ENCODE results near the gene ORC4.
"Not testable (repeated sequence)": the region's sequence is repeated elsewhere in the genome, so short reads cannot be mapped to it uniquely, and the experiment has no call there.

Gene ORC4

DNA sequence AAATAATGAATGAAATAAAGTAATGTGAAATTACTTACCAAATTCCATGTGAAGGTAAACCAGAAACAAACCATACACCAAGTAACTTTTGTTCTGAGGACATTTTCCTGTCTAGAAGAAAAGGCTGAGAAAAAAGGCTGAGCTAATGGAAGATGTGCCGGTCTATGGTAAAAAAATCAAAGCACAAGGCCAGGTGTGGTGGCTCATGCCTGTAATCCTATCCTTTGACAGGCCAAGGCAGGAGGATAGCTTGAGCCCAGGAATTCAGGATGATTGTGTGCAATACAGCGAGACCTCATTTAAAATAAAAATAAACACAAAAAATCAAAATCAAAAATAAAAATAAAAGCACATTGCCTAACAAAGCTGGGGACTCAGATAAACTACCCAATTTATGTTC lies 6.7 kb downstream of the ORC4 start:
- DNase-seq (ENCODE audit: low read depth) = no peak

DNA sequence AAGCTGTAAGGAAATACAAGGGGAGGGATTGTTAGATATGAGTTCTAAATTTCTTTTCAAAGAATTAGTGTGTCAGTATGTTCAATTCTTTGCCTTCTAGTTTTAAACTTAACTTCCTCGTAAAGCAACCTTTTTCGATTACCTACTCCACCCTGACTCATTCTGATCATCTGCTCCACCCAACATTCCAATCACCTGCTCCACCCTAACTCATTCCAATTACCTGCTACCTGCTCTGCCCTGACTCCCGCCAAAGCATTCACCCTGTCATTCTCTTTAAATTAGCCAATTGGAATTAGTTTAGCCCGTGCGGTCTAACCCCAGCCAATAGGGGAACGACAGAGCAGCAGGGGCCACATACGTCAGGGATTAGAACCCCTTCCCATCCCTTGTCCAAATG lies 12.1 kb downstream of the ORC4 start:
- DNase-seq (ENCODE audit: low read depth) = not testable (repeated sequence)

DNA sequence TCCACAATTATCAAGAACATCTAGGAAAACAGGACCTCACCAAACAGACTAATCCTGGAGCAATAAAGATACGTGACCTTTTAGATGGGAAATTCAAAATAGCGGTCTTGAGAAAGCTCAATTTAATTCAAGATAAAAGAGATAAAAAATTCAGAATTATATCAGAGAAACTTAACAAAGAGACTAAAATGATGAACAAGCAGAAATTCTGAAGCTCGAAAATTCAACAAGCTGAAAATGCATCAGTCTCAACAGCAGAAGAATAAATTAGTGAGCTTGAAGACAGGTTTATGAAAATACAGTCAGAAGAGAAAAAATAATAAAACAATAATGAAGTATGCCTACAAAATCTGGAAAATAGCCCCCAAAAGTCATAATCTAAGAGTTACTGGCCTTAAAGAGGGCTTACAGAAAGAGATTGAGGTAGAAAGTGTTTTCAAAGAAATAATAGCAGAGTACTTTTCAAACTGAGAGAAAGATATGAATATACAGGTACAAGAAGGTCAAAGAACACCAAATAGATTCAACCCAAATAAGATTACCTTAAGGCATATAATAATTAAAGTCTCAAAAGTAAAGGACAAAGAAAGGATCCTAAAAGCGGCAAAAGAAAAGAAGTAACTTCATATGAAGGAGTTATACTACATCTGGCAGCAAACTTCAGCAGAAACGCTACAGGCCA lies 13.2 kb downstream of the ORC4 start:
- DNase-seq (ENCODE audit: low read depth) = no peak

DNA sequence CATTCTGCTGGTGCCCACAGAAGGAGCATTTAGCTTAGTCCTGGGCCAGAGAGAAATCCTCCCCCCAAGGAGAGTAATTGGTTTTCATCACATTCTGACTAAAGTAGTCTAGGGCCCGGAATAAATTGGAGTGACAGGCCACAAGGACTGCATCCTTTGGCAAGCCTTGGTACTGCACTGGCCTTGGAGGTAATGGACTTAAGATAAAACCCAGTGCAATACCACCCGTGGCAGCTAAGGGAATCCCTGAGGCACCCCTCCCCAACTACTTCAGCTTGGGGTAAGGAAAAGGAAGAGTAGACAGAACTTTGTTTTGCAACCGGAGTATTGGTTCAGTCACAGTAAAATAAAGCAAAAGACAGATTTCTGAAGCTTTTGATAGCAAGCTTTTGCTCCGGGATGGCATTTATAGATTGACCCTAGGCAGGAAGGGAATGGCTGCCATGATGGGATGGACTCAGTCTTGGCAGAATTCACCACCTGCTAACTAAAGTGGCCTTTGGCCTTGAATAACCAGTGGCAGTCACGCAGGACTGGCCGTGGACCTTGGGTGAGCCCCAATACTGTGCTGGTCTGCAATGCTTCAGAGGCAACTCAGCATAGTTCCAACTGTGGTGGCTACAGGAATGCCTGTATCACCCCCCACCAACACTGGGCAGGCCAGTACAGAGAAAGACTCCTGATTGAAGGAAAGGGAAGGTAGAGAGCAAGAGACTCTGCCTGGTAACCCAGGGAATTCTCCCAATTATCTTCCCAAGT lies 14.1 kb downstream of the ORC4 start:
- DNase-seq (ENCODE audit: low read depth) = no peak

DNA sequence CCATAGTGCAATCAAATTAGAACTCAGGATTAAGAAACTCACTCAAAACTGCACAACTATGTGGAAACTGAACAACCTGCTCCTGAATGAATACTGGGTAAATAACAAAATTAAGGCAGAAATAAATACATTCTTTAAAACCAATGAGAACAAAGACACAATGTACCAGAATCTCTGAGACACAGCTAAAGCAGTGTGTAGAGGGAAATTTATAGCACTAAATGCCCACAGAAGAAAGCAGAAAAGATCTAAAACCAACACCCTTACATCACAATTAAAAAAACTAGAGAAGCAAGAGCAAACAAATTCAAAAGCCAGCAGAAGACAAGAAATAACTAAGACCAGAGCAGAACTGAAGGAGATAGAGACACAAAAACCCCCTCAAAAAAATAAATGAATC lies 18.1 kb downstream of the ORC4 start:
- not testable (repeated sequence) for DNase-seq (ENCODE audit: low read depth)

DNA sequence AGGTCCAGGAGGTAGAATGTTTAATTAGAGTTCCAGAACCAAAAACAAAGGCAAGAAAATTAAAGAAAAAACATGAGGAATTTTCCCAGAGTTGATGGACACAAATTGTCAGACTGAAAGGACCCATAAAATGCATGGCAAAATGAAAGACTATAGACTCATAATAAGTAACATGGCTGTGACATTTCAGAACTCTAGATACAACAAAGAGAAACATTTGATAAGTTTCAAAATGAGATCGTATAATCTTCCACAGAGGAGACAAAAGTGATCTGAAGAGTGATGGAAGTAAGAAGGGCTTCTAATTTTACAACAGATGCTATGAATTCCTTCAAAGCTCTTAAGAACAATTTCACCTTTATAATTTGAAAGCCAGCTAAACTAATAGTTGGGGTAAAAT lies 20.4 kb downstream of the ORC4 start:
- no peak for DNase-seq (ENCODE audit: low read depth)

DNA sequence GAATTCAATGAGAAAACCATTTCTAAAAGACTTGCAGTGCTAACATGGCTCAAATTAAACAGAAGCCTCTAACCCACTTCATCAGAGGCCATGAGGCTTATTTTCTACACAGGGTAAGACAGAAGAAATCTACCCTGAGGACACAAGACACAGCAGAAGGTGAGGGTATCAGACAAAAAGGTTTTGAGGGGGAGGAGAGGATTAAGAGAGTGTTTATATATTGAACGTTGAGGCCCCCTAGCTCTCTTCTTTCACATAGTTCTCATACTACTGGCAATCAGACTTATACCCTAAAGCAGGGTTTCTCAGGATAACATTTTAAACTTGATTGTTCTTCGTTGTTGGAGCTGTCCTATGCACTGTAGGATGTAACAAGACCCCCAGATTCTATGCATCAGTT lies 21.4 kb downstream of the ORC4 start:
- DNase-seq (ENCODE audit: low read depth) = no peak

DNA sequence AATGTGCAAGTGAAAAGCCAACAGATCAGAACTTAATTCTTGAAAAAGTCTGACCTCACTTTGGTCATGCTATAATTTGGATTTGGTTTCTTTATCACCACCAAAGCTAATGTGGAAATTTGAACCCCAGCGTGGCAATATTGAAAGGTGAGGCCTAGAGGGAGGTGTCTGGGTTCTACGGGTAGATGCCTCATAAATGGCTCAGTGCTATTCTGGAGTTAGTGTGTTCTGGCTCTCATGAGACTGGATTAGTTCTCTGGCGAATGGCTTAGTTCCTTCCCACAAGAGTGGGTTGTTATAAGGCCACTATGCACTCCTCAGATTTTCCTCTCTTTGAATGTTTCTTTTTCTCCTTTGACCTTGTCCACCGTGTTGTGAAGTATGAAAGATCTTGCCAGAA lies 22.3 kb downstream of the ORC4 start:
- no peak for DNase-seq (ENCODE audit: low read depth)

DNA sequence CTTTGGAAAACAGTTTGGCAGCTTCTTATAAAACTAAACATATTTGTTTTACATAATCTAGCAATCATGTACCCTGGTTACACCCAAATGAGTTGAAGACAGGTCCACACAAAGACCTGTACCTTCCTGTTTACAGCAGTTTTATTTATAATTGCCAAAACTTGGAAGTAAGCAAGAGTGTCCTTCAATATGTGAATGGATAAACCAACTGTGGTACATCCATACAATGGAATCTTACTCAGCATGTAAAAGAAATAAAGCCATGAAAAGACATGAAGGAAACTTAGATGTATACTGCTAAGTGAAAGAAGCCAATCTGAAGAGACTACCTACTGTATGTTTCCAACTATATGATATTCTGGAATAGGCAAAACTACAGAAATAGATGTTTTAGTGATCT lies 23.7 kb downstream of the ORC4 start:
- DNase-seq (ENCODE audit: low read depth) = no peak

DNA sequence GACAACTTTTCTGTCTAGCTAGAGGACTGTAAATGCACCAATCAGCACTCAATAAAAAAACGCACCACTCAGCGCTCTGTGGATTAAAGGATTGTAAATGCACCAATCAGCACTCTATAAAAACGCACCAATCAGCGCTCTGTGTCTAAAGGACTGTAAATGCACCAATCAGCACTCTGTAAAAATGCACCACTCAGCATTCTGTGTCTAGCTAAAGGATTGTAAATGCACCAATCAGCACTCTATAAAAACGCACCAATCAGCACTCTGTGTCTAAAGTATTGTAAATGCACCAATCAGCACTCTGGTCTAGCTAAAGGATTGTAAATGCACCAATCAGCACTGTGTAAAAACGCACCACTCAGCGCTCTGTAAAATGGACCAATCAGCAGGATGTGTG lies 25.6 kb downstream of the ORC4 start:
- DNase-seq (ENCODE audit: low read depth) = not testable (repeated sequence)

DNA sequence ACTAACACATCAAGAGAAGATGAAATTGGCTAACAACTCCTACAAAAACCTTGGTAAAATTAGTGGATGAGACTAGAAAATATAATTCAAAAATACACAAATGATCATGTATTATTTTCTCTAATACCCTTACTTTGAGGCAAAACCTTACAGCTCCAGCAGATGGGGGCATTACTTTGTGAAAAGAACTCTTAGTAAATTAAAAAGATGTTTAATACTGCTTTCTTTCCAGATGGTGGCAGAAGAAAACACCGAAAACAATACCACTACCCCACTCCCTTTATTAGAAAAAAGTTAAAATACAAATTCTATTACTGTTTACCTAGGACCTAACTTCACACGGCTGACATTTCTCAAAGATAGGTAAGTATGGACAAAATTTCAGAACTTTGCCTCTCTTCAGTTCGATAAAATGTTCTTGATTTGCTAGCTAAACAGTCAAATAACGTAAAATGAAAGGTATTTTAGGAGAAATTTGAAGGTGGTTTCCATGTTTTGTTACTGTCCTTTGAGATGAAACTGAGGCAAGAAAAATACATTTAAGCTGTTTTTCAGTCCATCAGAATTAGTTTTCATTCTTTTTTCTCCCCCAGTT lies 30.6 kb downstream of the ORC4 start:
- peak; percentile 8 for DNase-seq (ENCODE audit: low read depth)

DNA sequence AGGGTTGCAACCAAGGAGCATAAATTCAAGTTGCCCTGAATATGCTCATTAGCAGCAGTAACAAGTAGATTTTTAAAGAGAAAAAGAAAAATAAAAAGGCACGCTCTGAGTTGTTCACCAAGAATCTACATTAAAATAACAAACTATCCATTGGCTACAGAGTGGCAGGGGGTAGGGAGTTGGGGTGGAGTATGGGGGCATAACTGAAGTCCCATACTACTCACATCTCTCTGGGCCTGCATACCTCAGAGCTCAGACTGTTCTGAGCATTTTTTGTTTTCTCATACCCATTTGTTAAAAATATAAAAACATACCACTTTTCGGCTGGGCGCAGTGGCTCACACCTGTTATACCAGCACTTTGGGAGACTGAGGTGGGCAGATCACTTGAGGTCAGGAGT lies 31.4 kb downstream of the ORC4 start:
- DNase-seq (ENCODE audit: low read depth) = no peak

DNA sequence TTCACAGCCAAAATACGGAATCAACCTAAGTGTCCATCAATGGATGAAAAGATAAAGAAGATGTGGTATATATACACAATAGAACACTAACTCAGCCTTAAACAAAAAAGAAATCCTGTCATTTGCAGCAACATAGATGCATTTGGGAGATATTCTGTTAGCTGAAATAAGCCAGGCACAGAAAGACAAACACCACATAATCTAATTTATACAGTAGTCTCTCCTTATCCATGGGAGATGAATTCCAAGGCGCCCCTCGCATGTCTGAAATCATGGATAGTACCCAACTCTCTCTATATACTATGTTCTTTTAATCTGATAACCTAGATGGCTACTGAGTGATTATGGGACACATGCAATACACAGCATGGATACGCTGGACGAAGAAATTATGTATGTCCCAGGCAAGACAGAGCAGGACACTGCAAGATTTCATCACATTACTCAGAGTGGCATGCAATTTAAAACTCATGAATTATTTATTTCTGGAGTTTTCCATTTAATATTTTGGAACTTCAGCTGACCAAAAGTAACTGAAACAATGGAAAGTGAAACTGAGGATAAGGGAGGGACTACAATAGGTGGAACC lies 39.5 kb downstream of the ORC4 start:
- no peak for DNase-seq (ENCODE audit: low read depth)

DNA sequence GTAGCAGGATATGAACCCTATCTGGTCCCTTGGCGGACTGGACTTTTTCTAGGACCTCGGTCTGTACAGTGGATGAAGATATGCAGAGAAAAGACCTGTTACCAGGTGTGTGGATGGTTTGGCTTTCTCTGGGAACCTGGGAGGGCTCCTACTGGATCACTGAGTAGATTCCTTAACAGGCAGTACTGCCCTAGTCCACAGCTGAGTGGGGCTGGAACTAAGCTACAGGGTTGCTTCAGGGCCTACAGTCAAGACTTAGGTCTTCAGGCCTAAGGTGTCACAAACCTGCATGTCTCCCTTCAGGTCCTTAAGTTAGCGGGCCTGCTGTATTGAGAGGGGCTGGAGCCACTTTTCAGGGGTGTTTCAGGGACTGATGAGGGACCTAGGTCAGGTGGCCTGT lies 42.9 kb downstream of the ORC4 start:
- no peak for DNase-seq (ENCODE audit: low read depth)

DNA sequence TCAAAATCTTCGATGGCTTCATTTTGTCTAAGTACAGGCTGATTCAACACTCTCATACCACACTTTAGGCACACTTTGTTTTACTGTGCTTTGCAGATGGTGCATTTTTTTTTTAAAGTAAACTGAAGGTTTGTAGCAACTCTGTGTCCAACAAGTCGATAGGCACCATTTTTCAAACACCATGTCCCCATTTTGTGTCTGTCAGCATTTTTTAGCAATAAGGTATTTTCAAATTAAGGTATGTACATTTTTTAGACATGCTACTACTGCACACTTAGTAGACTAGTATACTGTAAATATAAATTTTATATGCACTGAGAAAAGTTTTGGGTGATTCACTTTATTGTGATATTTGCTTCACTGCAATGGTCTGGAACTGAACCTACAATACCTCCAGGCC lies 44.4 kb downstream of the ORC4 start:
- DNase-seq (ENCODE audit: low read depth) = no peak

DNA sequence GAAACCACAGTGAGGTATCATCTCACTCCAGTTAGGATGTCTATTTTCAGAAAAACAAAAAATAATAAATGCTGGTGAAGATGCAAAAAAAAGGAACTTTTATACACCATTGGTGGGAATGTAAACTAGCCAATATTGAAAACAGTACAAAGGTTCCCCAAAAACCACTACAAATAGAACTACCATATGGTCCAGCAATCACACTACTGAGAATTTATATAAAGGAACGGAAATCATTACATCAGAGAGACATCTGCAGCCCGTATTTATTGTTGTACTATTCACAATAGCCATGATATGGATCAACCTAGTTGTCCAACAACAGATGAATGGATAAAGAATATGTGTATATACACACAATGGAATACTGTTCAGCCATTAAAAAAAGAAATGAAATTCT lies 52.0 kb downstream of the ORC4 start:
- DNase-seq (ENCODE audit: low read depth) = no peak

DNA sequence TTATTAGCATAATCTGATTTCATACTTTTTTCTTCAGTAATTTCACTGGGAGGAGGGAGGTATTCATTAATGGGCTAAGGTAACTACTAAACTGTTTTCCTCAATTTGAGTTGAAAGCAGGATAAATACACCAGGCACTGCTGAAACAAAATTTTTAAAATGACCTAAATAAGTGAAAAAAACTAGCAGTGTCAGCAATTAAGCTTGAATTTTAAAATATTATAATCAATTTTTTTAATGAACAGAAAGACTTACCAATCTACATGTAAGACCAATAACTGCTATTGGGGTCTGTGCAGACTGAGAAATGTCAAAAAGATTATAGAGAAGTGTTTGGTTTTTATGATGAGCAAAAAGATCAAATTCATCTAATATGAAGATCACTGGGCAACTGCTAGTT lies 68.4 kb downstream of the ORC4 start:
- DNase-seq (ENCODE audit: low read depth) = no peak

DNA sequence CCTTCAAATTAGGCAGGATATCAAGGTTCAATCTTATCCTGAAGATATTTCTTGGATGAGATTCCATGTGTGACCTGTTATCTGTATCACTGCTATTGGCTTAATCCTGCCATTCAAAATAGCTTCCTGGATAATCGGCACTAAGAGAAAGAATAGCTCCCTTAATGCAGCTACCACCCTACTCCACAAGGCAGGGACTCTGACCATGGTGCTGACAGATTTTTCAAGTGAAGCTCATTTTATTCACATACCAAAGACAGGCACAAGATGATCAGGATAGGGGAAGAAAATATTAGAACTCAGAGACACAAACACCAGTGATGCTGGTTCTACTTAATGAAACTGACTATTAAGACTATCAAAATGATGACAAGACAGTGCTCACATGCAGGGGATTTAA lies 74.9 kb downstream of the ORC4 start:
- DNase-seq (ENCODE audit: low read depth) = no peak

DNA sequence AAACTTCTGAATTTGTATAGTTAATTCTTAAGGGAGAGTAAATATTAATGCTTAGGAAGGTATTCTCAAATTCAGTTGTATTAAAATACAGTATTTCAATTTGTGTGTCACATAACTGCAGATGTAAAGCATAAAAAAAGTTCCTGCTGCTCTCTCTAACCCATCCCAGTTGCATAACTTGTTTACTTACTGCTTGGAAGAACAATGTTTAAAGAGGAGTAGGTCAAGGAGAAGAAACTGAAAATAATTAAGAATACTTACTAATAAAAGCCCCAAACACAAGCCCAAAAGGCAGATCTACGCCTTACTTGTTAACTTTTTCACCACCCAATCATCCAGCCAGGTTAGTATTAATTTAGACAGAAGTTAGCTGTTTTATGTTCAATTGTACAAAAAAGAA lies 81.2 kb downstream of the ORC4 start:
- DNase-seq (ENCODE audit: low read depth) = no peak

DNA sequence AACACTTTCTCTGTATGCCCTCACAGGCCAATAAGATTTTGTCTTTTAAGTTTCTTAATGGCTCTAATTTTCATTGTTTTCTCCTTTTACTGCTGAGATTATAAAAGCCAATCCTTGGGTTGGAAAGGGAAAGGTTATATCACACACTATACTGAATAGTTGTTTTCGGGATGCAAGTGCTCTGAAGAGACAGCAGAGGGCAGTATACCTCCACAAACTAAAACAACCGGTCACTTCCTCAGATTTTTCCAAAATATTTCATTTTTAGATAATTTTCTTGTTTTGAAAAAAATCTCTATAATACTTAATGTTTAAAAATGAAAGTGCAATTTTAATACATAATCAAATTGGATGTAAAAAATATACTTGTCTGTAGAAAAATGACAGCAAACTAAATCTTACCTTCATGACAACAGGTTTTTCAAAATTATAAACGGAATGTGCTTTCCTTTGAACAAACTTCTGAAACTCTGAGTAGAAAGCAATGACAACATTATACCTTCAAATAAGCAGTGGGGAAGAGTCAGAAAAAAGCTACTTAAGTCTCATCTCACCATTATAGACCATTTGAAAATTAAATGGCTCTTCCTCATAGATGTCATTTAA lies 82.7 kb downstream of the ORC4 start:
- DNase-seq (ENCODE audit: low read depth) = no peak

DNA sequence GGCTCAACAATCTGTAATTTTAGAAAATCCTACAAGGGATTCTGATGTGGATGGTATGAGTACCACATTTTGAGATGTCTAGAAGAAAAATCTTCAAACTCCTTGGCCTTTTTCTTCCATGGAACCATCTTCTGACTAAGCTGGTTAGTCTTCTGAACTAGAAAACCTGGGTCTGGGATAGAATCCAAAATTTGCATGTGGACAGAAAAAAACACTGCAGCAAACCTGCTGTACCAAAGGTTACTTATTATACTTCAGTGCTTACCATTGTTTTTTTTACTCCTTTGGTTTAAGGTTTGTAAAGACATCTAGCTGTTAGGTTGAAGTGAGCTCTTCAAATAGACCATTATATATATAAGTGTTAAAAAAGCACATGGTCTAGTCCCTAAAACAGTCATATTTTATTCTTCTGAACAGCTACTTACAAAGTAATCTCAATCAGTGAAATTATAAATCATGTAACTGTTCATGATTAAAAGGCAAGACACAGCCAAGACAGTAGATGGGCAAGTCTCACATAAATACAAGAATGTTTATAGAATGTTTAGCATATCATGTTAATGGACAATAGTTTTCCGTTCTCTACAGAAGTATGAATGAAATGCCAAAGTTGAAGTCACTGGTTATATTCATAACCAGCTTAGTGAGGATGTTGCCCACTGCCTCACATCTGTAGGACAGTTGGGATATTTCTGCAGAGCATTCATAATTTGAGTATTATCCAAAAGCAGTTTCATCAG lies 85.5 kb downstream of the ORC4 start:
- no peak for DNase-seq (ENCODE audit: low read depth)

DNA sequence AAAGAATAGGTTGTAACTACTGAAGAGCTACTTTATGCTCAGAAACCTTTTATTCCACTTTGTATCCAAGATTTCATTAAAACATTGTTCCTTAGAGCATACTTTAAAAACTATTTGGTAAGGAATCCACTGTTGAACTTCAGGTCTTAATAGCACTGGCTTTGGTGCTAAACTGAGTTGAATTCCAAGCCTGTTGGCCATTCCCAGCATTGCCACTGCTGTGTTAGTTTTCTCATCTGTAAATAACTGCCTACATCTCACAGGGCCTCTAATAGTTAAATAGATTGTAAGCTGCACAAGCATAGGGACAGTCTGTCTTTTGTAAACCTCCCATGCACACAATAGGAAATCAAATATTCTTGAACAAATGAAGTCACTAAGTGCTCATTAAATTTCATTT lies 86.6 kb downstream of the ORC4 start:
- DNase-seq (ENCODE audit: low read depth) = no peak

Measured in HS-27A (cell line).